ENCODE measurements around the gene OR12D2. TPM values are rescaled to one million over a fixed set of nuclear protein-coding genes. Genes with fewer than 3 reads are reported as not detected.

Gene OR12D2
- polyA plus RNA-seq, 1 donor (not counting 4 experiments of a cell fraction or from before 2014, with no cell fraction given): not detected

GRCh38 chr6:29376003-29376402, 19.4 kb upstream of the OR12D2 start:
- Histone ChIP-seq H3K4me2 (ENCODE audit: control insufficient read depth, extremely low read depth, insufficient read depth, low read depth, low read length) (no peak overlapping the region), H3K79me2 (ENCODE audit: control insufficient read depth, insufficient read depth, low read length) (no peaks in the 10 kb centered on the region), H3K36me3 (ENCODE audit: control insufficient read depth in 2 of 2, extremely low read depth in 1 of 2, insufficient read depth in 2 of 2, low read length in 2 of 2) (no peaks in the 10 kb centered on the region), H4K20me1 (ENCODE audit: control insufficient read depth, extremely low read depth, insufficient read depth, low read length) (no peaks in the 10 kb centered on the region), H3K9ac (ENCODE audit: control insufficient read depth, extremely low read depth, insufficient read depth, low read length) (no peak overlapping the region), H3K9me3 (ENCODE audit: control insufficient read depth, low read depth, low read length) (no peaks in the 10 kb centered on the region), H3K4me3 (ENCODE audit: control insufficient read depth in 2 of 3, extremely low read depth in 1 of 3, insufficient read depth in 2 of 3, low read depth in 1 of 3, low read length in 3 of 3) (no peak overlapping the region), H3K27me3 (ENCODE audit: control insufficient read depth, extremely low read depth, insufficient read depth, low read length) (no peaks in the 10 kb centered on the region), H3K4me1 (ENCODE audit: control insufficient read depth, extremely low read depth, insufficient read depth, low read length) (no peaks in the 10 kb centered on the region), H2AFZ (ENCODE audit: control insufficient read depth, low read length) (no peak overlapping the region), H3K9me1 (ENCODE audit: control insufficient read depth, extremely low read depth, insufficient read depth, low read length) (no peaks in the 10 kb centered on the region), H3K27ac (ENCODE audit: control insufficient read depth, insufficient read depth, low read length) (no peak overlapping the region)
- FAIRE-seq (no peak), DNase-seq (ENCODE audit: low read depth, low spot score) (no peak)
- dilution Hi-C loops (cut with MboI; ENCODE audit: extremely low pct_ligation_motif_present, low sequenced_read_pairs): no loop called here
- TF ChIP-seq CTCF (optimal IDR thresholded peaks at IDR 0.05 in 1 of 3, IDR thresholded peaks at IDR 0.05 in 1 of 3, conservative IDR thresholded peaks at IDR 0.05 in 1 of 3; ENCODE audit: extremely low read depth in 1 of 3, insufficient read depth in 2 of 3, low read length in 3 of 3) (peak in 1 of 3 experiments; percentile 16), EZH2 (IDR thresholded peaks at IDR 0.05; ENCODE audit: low read length) (no peak)

GRCh38 chr6:29388533-29388932, 6.9 kb upstream of the OR12D2 start:
- DNase-seq (ENCODE audit: low read depth, low spot score): no peak
- H3K4me2 ChIP-seq (ENCODE audit: control insufficient read depth, extremely low read depth, insufficient read depth, low read depth, low read length): no peak overlapping the region
- no peaks in the 10 kb centered on the region for H3K9me3 ChIP-seq (ENCODE audit: control insufficient read depth, low read depth, low read length)
- TF ChIP-seq EZH2 (IDR thresholded peaks at IDR 0.05; ENCODE audit: low read length) (no peak), CTCF (optimal IDR thresholded peaks at IDR 0.05 in 1 of 3, IDR thresholded peaks at IDR 0.05 in 1 of 3, conservative IDR thresholded peaks at IDR 0.05 in 1 of 3; ENCODE audit: extremely low read depth in 1 of 3, insufficient read depth in 2 of 3, low read length in 3 of 3) (no peak)
- H3K27ac ChIP-seq (ENCODE audit: control insufficient read depth, insufficient read depth, low read length): no peak overlapping the region
- no peak for FAIRE-seq
- H3K79me2 ChIP-seq (ENCODE audit: control insufficient read depth, insufficient read depth, low read length): no peaks in the 10 kb centered on the region
- no peak overlapping the region for H3K9ac ChIP-seq (ENCODE audit: control insufficient read depth, extremely low read depth, insufficient read depth, low read length)
- no peaks in the 10 kb centered on the region for H3K9me1 ChIP-seq (ENCODE audit: control insufficient read depth, extremely low read depth, insufficient read depth, low read length)
- H3K36me3 ChIP-seq (ENCODE audit: control insufficient read depth in 2 of 2, extremely low read depth in 1 of 2, insufficient read depth in 2 of 2, low read length in 2 of 2): no peaks in the 10 kb centered on the region
- H2AFZ ChIP-seq (ENCODE audit: control insufficient read depth, low read length): no peak overlapping the region
- no peaks in the 10 kb centered on the region for H4K20me1 ChIP-seq (ENCODE audit: control insufficient read depth, extremely low read depth, insufficient read depth, low read length)
- H3K4me1 ChIP-seq (ENCODE audit: control insufficient read depth, extremely low read depth, insufficient read depth, low read length): no peaks in the 10 kb centered on the region
- no peaks in the 10 kb centered on the region for H3K27me3 ChIP-seq (ENCODE audit: control insufficient read depth, extremely low read depth, insufficient read depth, low read length)
- no peak overlapping the region for H3K4me3 ChIP-seq (ENCODE audit: control insufficient read depth in 2 of 3, extremely low read depth in 1 of 3, insufficient read depth in 2 of 3, low read depth in 1 of 3, low read length in 3 of 3)
- dilution Hi-C loops (cut with MboI; ENCODE audit: extremely low pct_ligation_motif_present, low sequenced_read_pairs): loop anchor here (10.0 kb wide), 1 partner anchor 206 kb away; no protein-coding TSS in a partner anchor
